22Rv1 (cell line): ENCODE data around the gene FBXO44.

Source experiments
- CTCF ChIP-seq: fragments of 450-650 bp; IDR thresholded peaks from 2 replicates; pipeline ENCODE4 v1.5.1; 2017; ENCODE audit warnings: mild to moderate bottlenecking
- ZFX ChIP-seq: fragments of 450-650 bp; IDR thresholded peaks from 2 replicates; pipeline ENCODE4 v1.6.1; 2017; ENCODE audit warnings: antibody characterized with exemption, borderline replicate concordance

- peak; percentile 88 for TF ChIP-seq CTCF
- no peak for TF ChIP-seq ZFX
These were observed 8.9 kb upstream of the FBXO44 start for GRCh38 chr1:11645670-11646265.
